Measurements from ENCODE around the gene PKD1.

The PKD1 gene

GRCh38 chr16:2170587-2171435 lies 35.1 kb upstream of the PKD1 start:
- no peak overlapping the region for H3K27ac ChIP-seq
- TF ChIP-seq CTCF (IDR thresholded peaks at IDR 0.05), result no peak
- peaks cover 53 to 98% (median 87%) of the 10 kb centered on the region in 3 donors for H3K36me3 ChIP-seq
- H3K4me3 ChIP-seq, result peak overlapping the region; percentile 28 to 36
- intact Hi-C loops (cut with DNase I; ENCODE audit: low total_unique reads), result no loop called here
- no peaks in the 10 kb centered on the region for H3K4me1 ChIP-seq
- H3K27me3 ChIP-seq, result no peaks in the 10 kb centered on the region
- H3K9me3 ChIP-seq, result no peaks in the 10 kb centered on the region
- DNase-seq, result no peak

- H3K27ac ChIP-seq, result no peak overlapping the region
- no peaks in the 10 kb centered on the region for H3K9me3 ChIP-seq
- DNase-seq, result no peak
- H3K4me1 ChIP-seq, result no peaks in the 10 kb centered on the region
- H3K27me3 ChIP-seq, result no peaks in the 10 kb centered on the region
- intact Hi-C loops (cut with DNase I; ENCODE audit: low total_unique reads), result no loop called here
- H3K4me3 ChIP-seq, result peak overlapping the region; percentile 28 to 36
- peaks cover 46 to 93% (median 82%) of the 10 kb centered on the region in 3 donors for H3K36me3 ChIP-seq
- TF ChIP-seq CTCF (IDR thresholded peaks at IDR 0.05), result no peak
These were observed 34.4 kb upstream of the PKD1 start for GRCh38 chr16:2170080-2170479.

GRCh38 chr16:2167068-2167638 lies 31.5 kb upstream of the PKD1 start:
- peaks cover 0 to 18% (median 0%) of the 10 kb centered on the region in 4 donors for H3K4me1 ChIP-seq
- no peak overlapping the region for H3K27ac ChIP-seq
- H3K36me3 ChIP-seq, result peaks cover 22 to 68% (median 52%) of the 10 kb centered on the region in 3 donors
- TF ChIP-seq CTCF (IDR thresholded peaks at IDR 0.05), result no peak
- no peak for DNase-seq
- H3K4me3 ChIP-seq, result no peak overlapping the region
- H3K27me3 ChIP-seq, result no peaks in the 10 kb centered on the region
- intact Hi-C loops (cut with DNase I; ENCODE audit: low total_unique reads), result loop anchor here (5.0 kb wide), 1 partner anchor 705 kb away; no protein-coding TSS in a partner anchor
- no peaks in the 10 kb centered on the region for H3K9me3 ChIP-seq

GRCh38 chr16:2166263-2167067 lies 30.8 kb upstream of the PKD1 start:
- no peak for DNase-seq
- Histone ChIP-seq H3K4me1 (peaks cover 0 to 25% (median 0%) of the 10 kb centered on the region in 4 donors), H3K9me3 (no peaks in the 10 kb centered on the region), H3K27me3 (no peaks in the 10 kb centered on the region), H3K36me3 (peaks cover 17 to 61% (median 46%) of the 10 kb centered on the region in 3 donors), H3K4me3 (no peak overlapping the region), H3K27ac (no peak overlapping the region)
- intact Hi-C loops (cut with DNase I; ENCODE audit: low total_unique reads), result loop anchor here (5.0 kb wide), 1 partner anchor 704 kb away; no protein-coding TSS in a partner anchor
- TF ChIP-seq CTCF (IDR thresholded peaks at IDR 0.05), result no peak

GRCh38 chr16:2165861-2166260 lies 30.2 kb upstream of the PKD1 start:
- peaks cover 0 to 31% (median 0%) of the 10 kb centered on the region in 4 donors for H3K4me1 ChIP-seq
- no peak for DNase-seq
- no peak overlapping the region for H3K27ac ChIP-seq
- TF ChIP-seq CTCF (IDR thresholded peaks at IDR 0.05), result no peak
- no peaks in the 10 kb centered on the region for H3K27me3 ChIP-seq
- intact Hi-C loops (cut with DNase I; ENCODE audit: low total_unique reads), result loop anchor here (5.0 kb wide), 1 partner anchor 704 kb away; no protein-coding TSS in a partner anchor
- H3K36me3 ChIP-seq, result peaks cover 17 to 55% (median 40%) of the 10 kb centered on the region in 3 donors
- no peak overlapping the region for H3K4me3 ChIP-seq
- H3K9me3 ChIP-seq, result no peaks in the 10 kb centered on the region
